ENCODE data around the gene CYGB.
A peak's percentile ranks its signal among the peaks of the same experiment; 100 is the strongest.

Gene CYGB

DNA sequence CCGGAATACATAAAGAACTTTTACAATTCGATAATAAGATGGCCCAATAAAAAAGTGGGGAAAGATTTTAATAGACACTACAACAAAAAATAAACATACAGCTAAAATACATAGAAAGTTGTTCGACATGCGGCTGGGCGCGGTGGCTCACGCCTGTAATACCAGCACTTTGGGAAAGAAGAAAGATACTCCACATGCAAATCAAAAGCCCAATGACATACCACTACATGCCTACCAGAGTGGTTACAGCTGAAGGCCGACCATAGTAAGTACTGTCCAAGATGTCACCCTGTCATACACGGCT is 11.7 kb upstream of the CYGB start:
- DNase-seq, result no peak

GRCh38 chr17:76548378-76549214 is 11.1 kb upstream of the CYGB start:
- no peak for DNase-seq

DNA sequence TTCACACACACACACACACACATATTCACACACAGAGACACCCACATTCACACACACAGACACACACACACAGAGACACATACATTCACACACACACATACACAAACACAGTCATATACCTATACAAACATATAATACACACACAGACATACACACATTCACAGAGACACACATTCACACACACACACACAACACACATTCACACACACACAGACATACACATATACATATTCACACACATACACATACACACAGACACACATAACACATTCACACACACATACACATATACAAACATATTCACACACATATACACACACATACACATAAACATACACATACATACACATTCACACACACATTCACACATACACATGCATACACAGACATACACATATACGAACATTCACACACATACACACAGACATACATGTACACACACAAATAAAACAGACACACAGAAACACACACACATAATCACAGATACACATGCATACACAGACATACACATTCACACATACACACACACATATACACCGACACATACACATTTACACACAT is 10.2 kb upstream of the CYGB start:
- no peak for DNase-seq

DNA sequence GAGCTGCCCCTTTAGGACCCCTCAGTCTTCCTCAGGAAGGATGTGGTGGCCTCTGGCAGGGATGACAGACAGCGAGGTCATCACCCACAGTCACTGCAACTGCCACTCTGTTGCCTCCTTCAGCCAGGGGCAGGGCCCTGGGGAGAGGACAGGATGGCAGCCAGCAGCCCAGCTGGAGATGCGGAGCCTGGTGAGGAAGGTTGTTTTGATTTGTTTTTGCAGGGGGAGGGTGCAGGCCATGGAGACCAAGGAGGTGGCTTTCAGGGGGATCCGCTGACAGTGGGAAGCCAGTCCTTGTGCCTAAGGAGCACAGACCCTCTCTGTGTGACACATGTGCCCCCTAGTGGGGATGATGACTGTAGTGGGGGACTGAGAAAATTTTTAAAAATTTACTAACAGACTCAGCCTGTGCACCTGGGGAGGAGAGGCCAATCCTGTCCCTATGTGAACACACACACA is 9.7 kb upstream of the CYGB start:
- peak; percentile 93 for DNase-seq

DNA sequence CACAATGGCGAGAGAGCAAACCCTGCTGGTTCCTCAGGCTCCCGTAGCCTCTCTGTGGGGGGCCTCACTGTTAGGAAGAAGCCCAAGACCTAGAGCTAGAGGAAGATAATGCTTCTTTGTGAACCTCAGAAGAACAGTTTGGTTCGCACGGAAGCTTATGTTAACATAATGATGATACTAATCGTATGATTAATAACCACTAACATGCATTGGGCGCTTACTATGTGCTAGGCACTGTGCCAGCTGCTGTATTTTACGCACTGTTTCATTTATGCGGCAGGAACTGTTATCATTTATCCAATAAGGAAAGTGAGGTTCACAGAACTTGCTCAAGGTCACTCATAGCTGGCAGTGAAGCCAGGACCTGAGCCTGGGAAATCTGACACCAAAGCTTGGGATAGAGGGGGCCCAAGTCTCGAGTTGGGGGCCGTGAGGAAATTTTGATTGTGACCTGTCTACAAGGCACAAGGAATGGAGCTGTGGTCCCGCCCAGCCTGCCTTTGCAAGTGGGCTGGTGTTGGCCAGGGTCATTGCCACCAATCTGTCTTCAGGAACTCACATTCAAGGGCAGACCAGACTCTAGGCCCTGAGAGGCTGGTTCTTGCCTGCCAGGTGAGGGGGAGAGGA is 9.2 kb upstream of the CYGB start:
- DNase-seq, result no peak

GRCh38 chr17:76545918-76546555 is 8.5 kb upstream of the CYGB start:
- no peak for DNase-seq

DNA sequence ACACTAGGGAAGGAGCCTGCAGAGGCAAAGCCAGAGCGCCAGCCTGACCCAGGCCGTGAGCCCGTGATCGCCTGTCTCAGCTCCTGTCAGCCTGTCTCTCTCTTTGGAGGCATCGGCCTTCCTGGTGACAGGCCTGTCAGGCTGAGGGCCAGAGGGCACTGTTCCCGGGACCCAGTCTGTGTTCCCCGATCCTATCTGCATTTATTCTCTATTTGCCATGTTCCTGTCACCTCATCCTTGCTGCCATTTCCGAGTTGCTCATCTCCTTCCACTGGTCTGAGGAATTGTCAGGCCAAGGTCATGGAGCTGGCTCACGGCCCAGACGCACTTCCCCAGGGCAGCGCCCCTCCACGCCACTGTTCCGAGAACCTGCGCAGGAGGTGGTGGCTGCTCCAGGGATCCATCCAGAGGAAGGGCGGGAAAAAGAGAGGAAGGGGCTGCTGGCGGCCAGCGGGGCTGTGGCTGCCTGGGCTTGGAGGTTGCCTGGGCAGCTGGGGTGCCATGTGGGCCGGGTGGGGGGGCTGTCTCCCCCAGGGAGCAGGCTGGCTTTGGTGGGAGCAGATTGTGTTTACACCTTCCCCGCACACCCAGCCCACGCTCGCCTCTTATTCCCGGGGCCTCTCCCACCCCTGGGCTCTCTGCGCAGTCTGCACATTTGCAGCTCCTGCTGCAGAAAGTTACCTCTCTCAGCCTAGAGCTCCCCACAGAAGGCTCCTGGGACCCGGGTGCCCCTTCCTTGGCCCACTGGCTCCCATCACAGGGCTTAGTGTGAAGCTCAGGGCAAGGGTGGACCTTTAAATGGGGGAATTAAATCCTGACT is 7.2 kb upstream of the CYGB start:
- peak in 1 of 2 experiments; percentile 59 for DNase-seq

DNA sequence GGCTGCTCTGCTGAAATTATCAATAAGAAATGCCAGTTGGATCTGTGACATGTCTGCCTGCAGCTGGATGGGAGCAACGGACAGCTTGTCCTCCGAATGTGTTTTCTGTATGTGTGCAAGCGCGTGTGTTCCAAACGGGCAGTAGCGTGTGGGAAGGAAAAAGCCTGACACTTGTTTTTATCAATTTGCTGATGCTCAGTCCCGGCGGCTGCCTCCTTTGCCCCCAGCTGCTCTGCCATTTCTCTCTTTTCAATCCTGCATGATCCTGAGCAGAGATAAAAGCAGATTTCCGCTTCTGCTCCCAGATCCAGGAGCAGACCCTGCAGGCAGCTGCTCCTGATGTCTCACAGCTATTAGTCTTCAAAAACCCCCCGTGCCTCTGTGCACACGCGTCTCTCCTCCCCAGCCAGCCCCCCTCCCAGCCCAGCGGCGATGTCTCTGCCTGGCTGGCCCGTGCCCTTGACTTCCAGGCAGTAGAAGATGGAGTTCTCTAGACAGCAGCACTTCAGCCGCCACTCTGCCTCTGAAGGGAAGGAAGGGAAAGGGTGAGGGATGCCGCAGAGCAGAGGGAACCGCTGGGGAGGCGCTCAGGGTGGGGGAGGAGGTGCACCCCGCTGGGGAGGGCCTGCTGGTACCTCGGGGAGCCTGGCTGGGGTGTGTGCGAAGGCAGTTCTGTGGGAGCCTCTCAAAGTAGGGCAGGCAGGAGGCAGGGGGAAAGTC is 6.5 kb upstream of the CYGB start:
- peak; percentile 62 to 71 for DNase-seq

DNA sequence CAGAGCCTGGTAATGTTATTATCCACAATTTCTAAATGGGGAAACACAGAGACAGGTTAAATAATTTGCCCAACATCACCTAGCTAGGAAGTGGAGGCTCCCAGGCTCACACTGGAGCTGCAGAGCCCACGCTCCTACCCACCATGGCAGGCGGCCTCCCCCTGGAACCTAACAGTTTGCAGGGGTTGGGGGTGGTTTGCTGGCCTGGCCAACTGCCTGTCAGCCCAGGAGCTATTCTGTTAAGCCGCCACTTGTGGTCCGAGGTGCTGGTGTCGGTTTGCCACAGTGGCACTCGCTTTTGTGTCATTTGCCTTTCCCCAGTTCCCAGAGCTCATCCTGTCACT is 5.9 kb upstream of the CYGB start:
- peak in 1 of 2 experiments; percentile 70 for DNase-seq

- DNase-seq, result no peak
These were observed 5.5 kb upstream of the CYGB start for GRCh38 chr17:76542984-76543383.

- no peak for DNase-seq
These were observed 5.1 kb upstream of the CYGB start for GRCh38 chr17:76542566-76542971.

DNA sequence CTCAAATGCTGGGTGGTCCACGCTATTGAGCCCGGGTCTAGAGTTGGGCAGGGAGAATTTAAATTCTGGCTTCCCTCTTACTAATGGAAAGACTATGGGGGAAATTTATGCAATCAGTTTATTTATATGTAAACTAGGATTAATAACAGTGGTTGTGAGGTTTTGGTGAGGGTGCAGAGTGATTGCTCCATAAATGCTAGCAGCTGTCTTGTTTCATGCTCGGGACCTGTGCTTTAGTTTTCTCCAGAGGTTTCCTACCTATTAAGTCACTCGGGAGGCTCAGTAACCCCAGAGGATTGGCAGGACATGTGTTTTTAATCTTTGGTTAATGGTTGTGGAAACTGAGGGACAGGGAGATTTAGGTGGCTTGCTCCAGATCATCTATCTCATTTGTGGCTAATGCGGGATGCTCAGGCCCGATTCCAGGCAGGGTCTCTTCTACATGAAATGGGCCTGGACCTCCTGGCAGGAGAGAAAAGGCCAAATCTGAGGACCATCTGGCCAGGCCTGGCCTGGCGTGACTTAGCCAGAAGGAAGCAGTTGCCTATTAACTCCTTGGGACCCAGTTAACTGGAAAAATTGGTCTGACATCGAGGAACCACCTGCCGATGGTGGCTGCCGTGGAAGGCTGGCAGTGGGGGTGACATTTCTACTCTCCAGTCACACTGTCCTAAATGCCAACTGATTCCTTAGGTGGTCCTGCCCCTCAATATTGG is 4.4 kb upstream of the CYGB start:
- DNase-seq, result no peak

DNA sequence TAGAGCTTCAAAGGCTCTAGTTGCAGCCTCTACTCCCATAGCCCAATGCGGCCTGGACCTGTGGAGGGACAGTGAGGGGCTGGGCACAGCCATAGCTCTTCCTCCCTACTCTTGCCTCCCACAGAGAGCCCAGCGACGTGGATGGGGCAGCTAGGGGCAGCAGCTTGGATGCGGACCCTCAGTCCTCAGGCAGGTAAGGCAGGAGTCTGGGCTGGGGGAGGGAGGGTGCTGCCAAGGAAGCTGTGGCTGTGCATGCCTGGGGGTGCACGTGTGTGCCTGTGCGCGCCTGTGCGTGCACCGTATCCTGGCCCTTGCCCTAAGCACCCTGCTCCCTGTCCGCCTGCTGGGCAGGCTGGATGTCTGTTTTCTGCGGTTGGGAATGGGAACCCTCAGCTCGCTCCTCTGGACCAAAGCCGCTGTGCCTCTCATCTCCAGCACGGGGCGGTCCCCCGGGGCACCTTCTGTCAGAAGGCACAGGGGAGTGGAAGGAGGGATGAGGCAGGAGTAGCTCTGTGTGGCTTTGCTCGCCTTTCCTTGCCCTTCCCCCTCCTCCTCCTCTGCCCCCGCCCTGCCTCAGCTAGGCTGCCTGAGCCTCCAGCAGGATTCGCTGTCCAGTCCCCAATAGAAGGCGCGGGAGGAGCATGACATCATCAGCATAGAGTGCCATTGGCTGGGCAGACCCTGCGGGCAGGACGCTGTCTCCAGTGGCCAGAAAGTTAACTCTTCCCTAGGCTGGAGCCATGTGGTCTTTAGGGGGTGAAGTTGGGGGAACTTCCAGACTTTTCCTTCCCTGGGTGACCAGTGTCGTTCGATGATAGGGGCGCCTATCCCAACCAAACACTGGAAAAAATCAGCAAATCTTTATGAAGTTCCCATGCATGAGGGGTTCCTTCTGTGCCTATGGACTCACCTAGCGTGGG is 3.1 kb upstream of the CYGB start:
- DNase-seq, result peak; percentile 100

- DNase-seq, result no peak
These were observed 2.2 kb upstream of the CYGB start, which contains the start of gene PRCD for GRCh38 chr17:76539631-76540271. PRCD (plus strand) TSS chr17:76540044; CDS start chr17:76540142, 98 bp downstream.

DNA sequence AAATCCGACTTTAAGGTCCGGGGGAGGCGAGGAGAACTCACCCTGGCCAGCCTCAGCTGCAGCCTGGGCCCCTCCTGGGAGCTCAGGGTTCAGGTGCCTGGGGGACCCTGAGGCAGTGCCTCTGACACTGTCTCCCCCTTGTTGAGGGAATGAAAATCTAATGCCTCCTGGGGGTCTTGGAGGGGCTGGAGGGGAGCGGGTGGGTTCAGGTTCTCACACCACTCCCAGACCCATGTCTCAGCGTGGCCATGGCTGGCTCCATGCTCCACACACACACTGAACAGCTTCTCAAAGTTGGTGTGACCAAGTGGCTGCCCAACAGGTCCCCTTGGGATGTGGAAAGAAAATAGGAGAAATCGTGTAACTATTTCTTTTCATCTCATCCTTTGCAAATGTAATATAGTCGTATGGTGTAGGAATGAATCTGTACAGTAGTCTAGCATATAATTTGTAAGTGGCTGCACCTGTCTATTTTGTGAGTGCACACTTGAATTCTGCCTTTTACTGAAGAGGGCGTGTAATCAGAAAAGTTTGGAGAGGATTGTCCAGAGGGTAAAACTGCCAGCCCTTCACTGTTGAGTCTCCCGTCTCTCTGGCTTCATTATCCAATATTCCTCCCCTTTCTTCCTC is 1.5 kb upstream of the CYGB start:
- no peak for DNase-seq

DNA sequence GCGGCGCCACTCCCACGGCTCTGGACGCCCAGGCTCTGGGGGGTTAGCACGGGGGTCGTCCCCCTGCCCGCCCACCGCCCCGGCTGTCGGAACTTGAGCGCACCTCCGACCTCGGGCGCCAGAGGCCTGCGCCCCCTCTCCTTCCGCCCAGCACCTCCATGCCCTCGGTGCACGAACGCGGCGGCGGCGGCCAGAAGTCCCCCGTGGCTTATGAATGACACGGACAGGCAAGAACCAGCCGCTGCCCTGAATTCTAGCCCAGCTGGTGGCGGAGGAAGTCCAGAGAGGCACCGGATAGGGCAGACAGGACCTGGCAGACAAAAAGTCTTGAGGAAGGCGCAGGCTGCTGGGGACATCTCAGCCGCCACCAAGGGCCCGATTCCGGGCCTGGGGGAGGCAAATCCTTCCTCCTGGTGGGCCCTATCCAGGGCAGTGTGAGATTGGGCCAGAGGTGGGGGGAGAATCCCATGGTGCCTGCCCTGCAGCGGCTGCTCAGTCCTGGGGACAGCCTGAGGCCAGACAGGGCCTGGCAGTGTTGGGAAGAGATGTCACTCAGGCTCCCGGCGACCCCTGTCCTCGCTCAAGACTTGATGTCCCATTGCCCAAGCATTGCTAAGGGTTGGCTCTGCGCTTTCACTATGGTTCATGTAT is 897 bp upstream of the CYGB start:
- DNase-seq, result no peak

DNA sequence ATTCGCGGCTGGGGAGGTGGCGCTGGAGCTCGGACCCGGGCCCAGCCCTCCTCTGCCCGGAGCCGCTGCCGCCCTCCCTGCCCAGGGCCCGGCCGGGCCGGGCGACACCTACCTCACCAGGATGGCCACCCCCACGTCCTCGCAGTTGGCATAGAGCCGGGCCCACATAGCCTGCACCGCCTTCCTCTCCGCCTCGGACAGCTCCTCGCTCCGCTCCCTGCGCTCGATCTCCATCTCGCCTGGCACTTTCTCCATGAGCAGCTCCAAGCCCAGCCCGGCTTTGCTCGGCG is 276 bp downstream of the CYGB start:
- no peak for DNase-seq

- DNase-seq, result no peak
These were observed 810 bp downstream of the CYGB start for GRCh38 chr17:76536511-76537287.
